ENCODE data around the gene PIK3AP1.

DNA sequence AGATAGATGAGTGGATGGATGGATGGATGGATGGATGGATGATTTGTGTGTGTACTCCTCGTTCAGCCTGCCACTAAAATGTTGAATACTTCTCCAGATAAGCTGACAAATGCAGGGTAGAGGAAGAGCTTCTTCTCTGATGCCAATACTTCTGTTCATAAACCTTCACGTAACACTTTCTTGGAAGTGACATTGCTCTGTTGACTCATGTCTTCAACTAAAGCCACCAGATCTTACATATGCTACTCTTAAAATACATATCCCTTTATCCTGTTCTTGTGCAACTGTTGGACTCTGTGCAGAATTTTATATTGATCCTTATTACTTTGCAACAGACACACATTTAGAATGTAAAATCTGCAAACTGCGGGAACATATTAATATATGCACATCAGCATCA lies 26.9 kb downstream of the PIK3AP1 start:
- TF ChIP-seq, protein P1, sequence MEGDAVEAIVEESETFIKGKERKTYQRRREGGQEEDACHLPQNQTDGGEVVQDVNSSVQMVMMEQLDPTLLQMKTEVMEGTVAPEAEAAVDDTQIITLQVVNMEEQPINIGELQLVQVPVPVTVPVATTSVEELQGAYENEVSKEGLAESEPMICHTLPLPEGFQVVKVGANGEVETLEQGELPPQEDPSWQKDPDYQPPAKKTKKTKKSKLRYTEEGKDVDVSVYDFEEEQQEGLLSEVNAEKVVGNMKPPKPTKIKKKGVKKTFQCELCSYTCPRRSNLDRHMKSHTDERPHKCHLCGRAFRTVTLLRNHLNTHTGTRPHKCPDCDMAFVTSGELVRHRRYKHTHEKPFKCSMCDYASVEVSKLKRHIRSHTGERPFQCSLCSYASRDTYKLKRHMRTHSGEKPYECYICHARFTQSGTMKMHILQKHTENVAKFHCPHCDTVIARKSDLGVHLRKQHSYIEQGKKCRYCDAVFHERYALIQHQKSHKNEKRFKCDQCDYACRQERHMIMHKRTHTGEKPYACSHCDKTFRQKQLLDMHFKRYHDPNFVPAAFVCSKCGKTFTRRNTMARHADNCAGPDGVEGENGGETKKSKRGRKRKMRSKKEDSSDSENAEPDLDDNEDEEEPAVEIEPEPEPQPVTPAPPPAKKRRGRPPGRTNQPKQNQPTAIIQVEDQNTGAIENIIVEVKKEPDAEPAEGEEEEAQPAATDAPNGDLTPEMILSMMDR (IDR thresholded peaks at IDR 0.05) = no peak
- no peak for TF ChIP-seq POLR2A (IDR thresholded peaks at IDR 0.05)

Data from prostate gland (tissue), 2 donors.